ENCODE measurements around the gene EFNA3.

Gene EFNA3

DNA sequence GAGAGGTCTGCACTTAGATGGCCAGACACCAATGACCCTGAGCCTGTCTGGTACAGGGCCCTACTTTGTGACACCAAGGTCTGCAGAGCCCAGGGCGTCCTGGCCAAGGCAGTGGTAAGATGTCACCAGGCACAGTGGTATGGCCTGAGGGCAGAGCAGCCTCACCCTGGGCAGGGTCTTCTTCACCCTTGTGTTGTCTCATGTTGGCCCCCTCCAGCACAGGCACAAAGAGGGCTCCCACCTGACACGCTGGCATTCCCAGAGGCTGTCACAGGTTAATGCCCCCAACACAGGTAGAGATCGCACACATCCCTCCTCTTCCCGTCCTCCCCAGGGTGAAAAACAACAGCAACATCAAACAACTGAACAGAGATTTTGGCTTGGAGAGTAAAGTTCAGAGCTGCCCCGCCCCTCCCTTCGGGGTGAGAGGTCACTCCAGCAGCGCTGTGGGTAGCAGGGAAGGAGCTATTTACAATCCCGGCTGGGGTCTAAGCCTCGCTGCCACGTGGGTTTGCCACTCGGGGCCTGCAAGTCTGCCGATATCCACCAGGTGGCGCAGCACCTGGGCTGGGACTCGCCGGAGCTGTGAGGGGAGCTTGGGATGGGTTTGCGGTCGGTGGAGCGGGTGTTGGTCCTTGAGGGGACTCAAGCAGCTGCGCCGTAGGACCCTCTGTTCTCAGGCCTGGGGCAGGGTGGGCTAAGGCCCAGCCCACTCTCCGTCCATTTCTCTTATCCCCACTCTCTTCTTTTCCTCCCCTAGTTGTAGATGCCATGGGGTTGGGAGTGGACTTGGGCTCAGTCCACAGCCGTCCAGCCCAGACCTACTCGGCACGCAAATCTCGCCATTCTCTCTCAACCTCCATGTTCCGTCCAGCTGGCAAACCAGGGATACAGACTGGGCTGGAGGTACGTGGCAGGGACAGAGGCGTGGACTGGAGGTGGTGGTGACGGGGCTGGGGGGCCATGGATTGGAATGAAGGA lies 12.7 kb downstream of the EFNA3 start:
- TF ChIP-seq, protein P1, sequence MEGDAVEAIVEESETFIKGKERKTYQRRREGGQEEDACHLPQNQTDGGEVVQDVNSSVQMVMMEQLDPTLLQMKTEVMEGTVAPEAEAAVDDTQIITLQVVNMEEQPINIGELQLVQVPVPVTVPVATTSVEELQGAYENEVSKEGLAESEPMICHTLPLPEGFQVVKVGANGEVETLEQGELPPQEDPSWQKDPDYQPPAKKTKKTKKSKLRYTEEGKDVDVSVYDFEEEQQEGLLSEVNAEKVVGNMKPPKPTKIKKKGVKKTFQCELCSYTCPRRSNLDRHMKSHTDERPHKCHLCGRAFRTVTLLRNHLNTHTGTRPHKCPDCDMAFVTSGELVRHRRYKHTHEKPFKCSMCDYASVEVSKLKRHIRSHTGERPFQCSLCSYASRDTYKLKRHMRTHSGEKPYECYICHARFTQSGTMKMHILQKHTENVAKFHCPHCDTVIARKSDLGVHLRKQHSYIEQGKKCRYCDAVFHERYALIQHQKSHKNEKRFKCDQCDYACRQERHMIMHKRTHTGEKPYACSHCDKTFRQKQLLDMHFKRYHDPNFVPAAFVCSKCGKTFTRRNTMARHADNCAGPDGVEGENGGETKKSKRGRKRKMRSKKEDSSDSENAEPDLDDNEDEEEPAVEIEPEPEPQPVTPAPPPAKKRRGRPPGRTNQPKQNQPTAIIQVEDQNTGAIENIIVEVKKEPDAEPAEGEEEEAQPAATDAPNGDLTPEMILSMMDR (IDR thresholded peaks at IDR 0.05; ENCODE audit: borderline replicate concordance, insufficient read depth, low read depth, low read length): peak; percentile 98
- H3K4me3 ChIP-seq (ENCODE audit: low read depth, low read length): no peak overlapping the region

DNA sequence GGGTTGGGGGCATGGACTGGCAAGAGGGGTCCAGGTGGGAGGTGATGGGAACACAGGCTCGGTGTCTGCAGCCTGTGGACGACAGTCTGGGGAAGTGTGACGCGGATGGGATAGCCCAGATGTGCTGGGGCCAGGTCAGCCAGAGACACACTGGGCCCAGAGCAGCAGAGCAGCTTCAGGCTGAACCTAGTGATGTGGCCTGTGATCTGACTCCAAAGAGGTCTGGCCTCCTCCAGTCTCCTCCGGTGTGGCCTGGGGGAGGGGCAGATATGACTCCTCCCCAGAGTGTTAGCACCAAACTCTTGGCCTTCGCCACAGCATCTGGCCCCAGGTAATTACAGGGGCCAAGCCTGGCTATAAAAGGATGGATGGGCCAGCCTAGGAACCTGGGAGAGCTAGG lies 13.5 kb downstream of the EFNA3 start:
- H3K4me3 ChIP-seq (ENCODE audit: low read depth, low read length): no peak overlapping the region
- TF ChIP-seq, protein P1 (IDR thresholded peaks at IDR 0.05; ENCODE audit: borderline replicate concordance, insufficient read depth, low read depth, low read length): no peak

GRCh38 chr1:155092641-155093040 lies 14.0 kb downstream of the EFNA3 start:
- H3K4me3 ChIP-seq (ENCODE audit: low read depth, low read length): no peak overlapping the region
- TF ChIP-seq, protein P1 (IDR thresholded peaks at IDR 0.05; ENCODE audit: borderline replicate concordance, insufficient read depth, low read depth, low read length): no peak

DNA sequence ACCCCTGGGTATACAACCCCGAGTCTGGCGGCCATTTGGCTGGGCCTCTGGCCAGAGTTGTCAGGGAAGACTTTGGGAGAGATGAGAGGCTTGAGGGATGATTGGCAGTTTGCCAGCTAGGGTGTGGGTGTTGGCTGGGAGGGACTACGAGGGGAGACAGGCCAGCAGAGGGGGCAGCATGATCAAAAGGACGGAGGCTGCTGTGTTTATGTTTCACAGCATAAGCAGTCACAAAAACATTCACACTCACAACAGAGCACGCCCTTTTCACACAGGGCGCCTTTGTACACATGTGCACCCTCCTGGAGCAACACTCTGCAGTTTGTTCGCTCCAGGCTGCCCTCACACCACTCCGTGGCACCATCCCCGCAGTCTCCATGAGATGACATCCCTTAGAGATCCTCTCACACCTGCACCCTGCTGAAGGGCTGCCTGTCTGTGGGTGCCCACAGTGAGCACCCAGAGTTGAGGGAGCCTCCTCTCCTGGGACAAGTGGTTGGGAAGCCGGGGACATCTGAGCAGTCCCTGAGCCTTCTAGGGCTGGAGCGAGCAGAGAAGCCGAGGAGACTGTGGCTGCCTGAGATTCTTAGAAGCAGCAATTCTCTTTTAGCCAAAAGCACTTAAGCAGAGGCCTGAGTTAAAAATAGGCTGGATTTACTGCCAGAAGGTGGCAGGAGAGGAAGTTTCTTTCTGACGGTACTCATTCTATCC lies 15.4 kb downstream of the EFNA3 start:
- no peak overlapping the region for H3K4me3 ChIP-seq (ENCODE audit: low read depth, low read length)
- TF ChIP-seq, protein P1 (IDR thresholded peaks at IDR 0.05; ENCODE audit: borderline replicate concordance, insufficient read depth, low read depth, low read length): peak; percentile 17; the same call in 1 of the 2 replicates

- no peak overlapping the region for H3K4me3 ChIP-seq (ENCODE audit: low read depth, low read length)
- TF ChIP-seq, protein P1 (IDR thresholded peaks at IDR 0.05; ENCODE audit: borderline replicate concordance, insufficient read depth, low read depth, low read length): no peak
These were observed 15.9 kb downstream of the EFNA3 start for GRCh38 chr1:155094622-155094948.

- TF ChIP-seq, protein P1 (IDR thresholded peaks at IDR 0.05; ENCODE audit: borderline replicate concordance, insufficient read depth, low read depth, low read length): no peak
- no peak overlapping the region for H3K4me3 ChIP-seq (ENCODE audit: low read depth, low read length)
These were observed 20.7 kb downstream of the EFNA3 start for GRCh38 chr1:155099331-155099730.

All from GM12875 (cell line).